ENCODE measurements around the gene SORCS1.

GRCh38 chr10:106679314-106679713 lies 485.2 kb downstream of the SORCS1 start:
- no peak for TF ChIP-seq POLR2AphosphoS5 (IDR thresholded peaks at IDR 0.05)
- TF ChIP-seq, protein P1, sequence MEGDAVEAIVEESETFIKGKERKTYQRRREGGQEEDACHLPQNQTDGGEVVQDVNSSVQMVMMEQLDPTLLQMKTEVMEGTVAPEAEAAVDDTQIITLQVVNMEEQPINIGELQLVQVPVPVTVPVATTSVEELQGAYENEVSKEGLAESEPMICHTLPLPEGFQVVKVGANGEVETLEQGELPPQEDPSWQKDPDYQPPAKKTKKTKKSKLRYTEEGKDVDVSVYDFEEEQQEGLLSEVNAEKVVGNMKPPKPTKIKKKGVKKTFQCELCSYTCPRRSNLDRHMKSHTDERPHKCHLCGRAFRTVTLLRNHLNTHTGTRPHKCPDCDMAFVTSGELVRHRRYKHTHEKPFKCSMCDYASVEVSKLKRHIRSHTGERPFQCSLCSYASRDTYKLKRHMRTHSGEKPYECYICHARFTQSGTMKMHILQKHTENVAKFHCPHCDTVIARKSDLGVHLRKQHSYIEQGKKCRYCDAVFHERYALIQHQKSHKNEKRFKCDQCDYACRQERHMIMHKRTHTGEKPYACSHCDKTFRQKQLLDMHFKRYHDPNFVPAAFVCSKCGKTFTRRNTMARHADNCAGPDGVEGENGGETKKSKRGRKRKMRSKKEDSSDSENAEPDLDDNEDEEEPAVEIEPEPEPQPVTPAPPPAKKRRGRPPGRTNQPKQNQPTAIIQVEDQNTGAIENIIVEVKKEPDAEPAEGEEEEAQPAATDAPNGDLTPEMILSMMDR (IDR thresholded peaks at IDR 0.05), result no peak
- TF ChIP-seq POLR2A (IDR thresholded peaks at IDR 0.05; ENCODE audit: low read depth), result no peak
- TF ChIP-seq EP300 (IDR thresholded peaks at IDR 0.05), result no peak

All from esophagus muscularis mucosa (tissue), 4 donors.